LNCAP (cell line): Measurements from ENCODE around the gene GCHFR.

ENCODE experiments used
- CTCF ChIP-seq: fragments of 450-650 bp; IDR thresholded peaks from 2 replicates; pipeline ENCODE4 v1.5.1; 2017; ENCODE audit warnings: mild to moderate bottlenecking

GCHFR gene

GRCh38 chr15:40807888-40808461 lies 44.1 kb downstream of the GCHFR start:
- no peak for TF ChIP-seq CTCF

GRCh38 chr15:40808861-40809450 lies 45.1 kb downstream of the GCHFR start:
- TF ChIP-seq CTCF = no peak

GRCh38 chr15:40812721-40813425 lies 49.0 kb downstream of the GCHFR start:
- no peak for TF ChIP-seq CTCF

- no peak for TF ChIP-seq CTCF
These were observed 51.3 kb downstream of the GCHFR start for GRCh38 chr15:40815042-40815698.
